HUDEP-2 (cell line): Measurements from ENCODE around the gene LYRM1.
A peak's percentile ranks its signal among the peaks of the same experiment; 100 is the strongest.
"Not testable (repeated sequence)": the region's sequence is repeated elsewhere in the genome, so short reads cannot be mapped to it uniquely, and the experiment has no call there.

Source experiments
- DNase-seq, 76 experiments: peaks; one replicate each; lab custom pipeline; 2025; ENCODE audit not compliant: unreplicated experiment in 76 of 76; lab: John Stamatoyannopoulos, UW

LYRM1 gene

GRCh38 chr16:20930365-20930690, 29.8 kb downstream of the LYRM1 start:
- no peak for DNase-seq

- DNase-seq: no peak
Observed at GRCh38 chr16:20931066-20931600, 30.6 kb downstream of the LYRM1 start.

GRCh38 chr16:20933589-20933988, 33.0 kb downstream of the LYRM1 start:
- no peak for DNase-seq

GRCh38 chr16:20937736-20938135, 37.2 kb downstream of the LYRM1 start:
- no peak for DNase-seq

- DNase-seq: no peak
Observed at GRCh38 chr16:20938426-20938825, 37.9 kb downstream of the LYRM1 start.

- no peak for DNase-seq
Observed at GRCh38 chr16:20939611-20940010, 39.0 kb downstream of the LYRM1 start.

- no peak for DNase-seq
Observed at GRCh38 chr16:20940871-20941635, 40.5 kb downstream of the LYRM1 start.

- DNase-seq: no peak
Observed at GRCh38 chr16:20941636-20941926, 41.0 kb downstream of the LYRM1 start.

GRCh38 chr16:20942256-20942655, 41.7 kb downstream of the LYRM1 start:
- no peak for DNase-seq

GRCh38 chr16:20944861-20945574, 44.4 kb downstream of the LYRM1 start:
- peak in 9 of 76 experiments; percentile 3 to 22 (median 11) for DNase-seq

- DNase-seq: not testable (repeated sequence)
Observed at GRCh38 chr16:20945575-20945875, 45.0 kb downstream of the LYRM1 start.

- peak in 3 of 76 experiments; percentile 2 to 23 (median 3) for DNase-seq
Observed at GRCh38 chr16:20946015-20946629, 45.6 kb downstream of the LYRM1 start.

GRCh38 chr16:20948444-20948843, 47.9 kb downstream of the LYRM1 start:
- no peak for DNase-seq

- no peak for DNase-seq
Observed at GRCh38 chr16:20949660-20950059, 49.1 kb downstream of the LYRM1 start.

- no peak for DNase-seq
Observed at GRCh38 chr16:20950294-20950693, 49.7 kb downstream of the LYRM1 start.

GRCh38 chr16:20952139-20952920, 51.8 kb downstream of the LYRM1 start:
- no peak for DNase-seq

- DNase-seq: no peak
Observed at GRCh38 chr16:20954574-20954973, 54.0 kb downstream of the LYRM1 start.

GRCh38 chr16:20956319-20956718, 55.7 kb downstream of the LYRM1 start:
- DNase-seq: no peak

GRCh38 chr16:20957153-20957552, 56.6 kb downstream of the LYRM1 start:
- DNase-seq: no peak

- no peak for DNase-seq
Observed at GRCh38 chr16:20960899-20961298, 60.3 kb downstream of the LYRM1 start.

GRCh38 chr16:20968765-20969164, 68.2 kb downstream of the LYRM1 start:
- no peak for DNase-seq
